ENCODE results near the gene NKAPL. TPM values are rescaled to one million over a fixed set of nuclear protein-coding genes. Genes with fewer than 3 reads are reported as not detected.
A peak's percentile ranks its signal among the peaks of the same experiment; 100 is the strongest.

NKAPL gene
- total and polyA plus RNA-seq, 10 of the 15 experiments (the other 5 are each of a cell fraction or from before 2014, with no cell fraction given): 0.10 to 0.48 (median 0.19) TPM; not detected in 1

GRCh38 chr6:28217890-28218289 is 41.2 kb upstream of the NKAPL start:
- Histone ChIP-seq H3K4me3 (peak overlapping the region; percentile 83; the same call in 1 of the 2 replicates), H3K4me1 (ENCODE audit: control insufficient read depth, insufficient read depth, low read length) (peaks cover 3% of the 10 kb centered on the region; the same call in 1 of the 2 replicates), H3K4me2 (ENCODE audit: control insufficient read depth, insufficient read depth) (peak overlapping the region; percentile 89), H3K27me3 (replicated peaks in 1 of 2; ENCODE audit: control insufficient read depth in 2 of 2, insufficient read depth in 2 of 2, low read length in 1 of 2) (no peaks in the 10 kb centered on the region; a peak in 1 of 4 replicates), H3K27ac (ENCODE audit: control insufficient read depth, insufficient read depth) (no peak overlapping the region), H3K79me2 (ENCODE audit: control insufficient read depth, insufficient read depth, low read length) (no peaks in the 10 kb centered on the region), H3K36me3 (ENCODE audit: control insufficient read depth in 2 of 2, insufficient read depth in 2 of 2, low read length in 1 of 2) (no peaks in the 10 kb centered on the region), H2AFZ (ENCODE audit: control insufficient read depth, low read depth, low read length) (no peak overlapping the region), H4K20me1 (ENCODE audit: control insufficient read depth, insufficient read depth) (no peaks in the 10 kb centered on the region), H3K9me3 (replicated peaks; ENCODE audit: control insufficient read depth, insufficient read depth, low read length) (no peaks in the 10 kb centered on the region; the same call in 2 of the 3 replicates), H3K9ac (ENCODE audit: control insufficient read depth, insufficient read depth, low read length) (no peak overlapping the region)
- DNase-seq (ENCODE audit: low read depth, low spot score) (no peak), ATAC-seq (no peak), FAIRE-seq (no peak)
- BruUV-seq (replicated peaks): no TSS peak
- SMC1A ChIA-PET (ENCODE audit: uncharacterized antibody, unreplicated experiment): interaction anchor here (1.1 to 1.9 kb wide), 5 partner anchors 39 to 166 kb away, joined by 3 to 12 read pairs (median 4); partner anchors contain the start of genes ZKSCAN8 and ZSCAN26
- in situ Hi-C loops (cut with MboI): loop anchor here (5.0 kb wide), 1 partner anchor 76 kb away; the partner anchor contains the start of gene ZKSCAN8
- intact Hi-C loops (cut with micrococcal nuclease; ENCODE audit: unreplicated experiment): loop anchor here (10.0 kb wide), 1 partner anchor 727 kb away; no protein-coding TSS in a partner anchor
- POLR2A ChIA-PET: interaction anchor here (0.8 to 1.3 kb wide), 5 partner anchors 34 to 143 kb away, joined by 3 to 7 read pairs (median 4); partner anchors contain the start of genes ZKSCAN4 and ZSCAN26
- RAD21 ChIA-PET (ENCODE audit: unreplicated experiment): interaction anchor here (0.7 to 1.5 kb wide), 6 partner anchors 35 to 362 kb away, joined by 3 to 9 read pairs (median 4); partner anchors contain the start of genes ZKSCAN4 and ZKSCAN8
- 96% methylated on average over 12 of the region's 12 CpGs for WGBS (ENCODE audit: insufficient coverage, insufficient replicate concordance, low lambda C conversion rate, missing lambda C conversion rate)
- no peak for TF ChIP-seq SKIL (IDR thresholded peaks at IDR 0.05; ENCODE audit: low read depth, poor library complexity, severe bottlenecking)
- TF ChIP-seq CUX1 (IDR thresholded peaks at IDR 0.05; ENCODE audit: insufficient replicate concordance, low read depth, low read length): no peak
- TF ChIP-seq KDM1A (IDR thresholded peaks at IDR 0.05; ENCODE audit: borderline replicate concordance): no peak
- TF ChIP-seq CBX3 (IDR thresholded peaks at IDR 0.05; ENCODE audit: borderline replicate concordance, low read depth): no peak
- TF ChIP-seq ESRRA (IDR thresholded peaks at IDR 0.05; ENCODE audit: low read length): no peak
- TF ChIP-seq TCF12 (IDR thresholded peaks at IDR 0.05; ENCODE audit: low read depth, low read length): no peak
- TF ChIP-seq ZNF592 (IDR thresholded peaks at IDR 0.05): no peak
- no peak for TF ChIP-seq DPF2 (IDR thresholded peaks at IDR 0.05)
- no peak for TF ChIP-seq SMAD1 (IDR thresholded peaks at IDR 0.05; ENCODE audit: low read depth, partially characterized antibody)
- no peak for TF ChIP-seq JUND (IDR thresholded peaks at IDR 0.05; ENCODE audit: low read depth, low read length)
- CTCF ChIA-PET: interaction anchor here (1.2 to 1.8 kb wide), 5 partner anchors 34 to 181 kb away, joined by 3 to 6 read pairs (median 4); partner anchors contain the start of gene ZKSCAN4
